Measurements from ENCODE around the gene DOCK3.

DOCK3 gene

GRCh38 chr3:51099794-51100535 is 425.2 kb downstream of the DOCK3 start:
- DNase-seq = no peak
- Histone ChIP-seq H3K36me3 (replicated peaks; ENCODE audit: insufficient read depth, low read length) (no peaks in the 10 kb centered on the region), H2AFZ (ENCODE audit: low read length) (no peak overlapping the region), H3F3A (ENCODE audit: insufficient read depth, low read length) (no peaks in the 10 kb centered on the region), H3K27ac (ENCODE audit: low read length) (no peak overlapping the region), H4K20me1 (ENCODE audit: insufficient read depth, low read length) (no peaks in the 10 kb centered on the region), H3K4me2 (ENCODE audit: low read depth, low read length) (no peak overlapping the region), H3K9me2 (replicated peaks; ENCODE audit: insufficient read depth, low read length) (no peaks in the 10 kb centered on the region), H3K79me2 (ENCODE audit: low read length) (no peaks in the 10 kb centered on the region), H3K9me3 (replicated peaks; ENCODE audit: insufficient read depth, low read length) (no peaks in the 10 kb centered on the region), H3K4me3 (ENCODE audit: low read length) (no peak overlapping the region), H3K9ac (ENCODE audit: low read length) (no peak overlapping the region), H3K4me1 (ENCODE audit: low read length) (no peaks in the 10 kb centered on the region), H3K27me3 (replicated peaks; ENCODE audit: insufficient read depth, low read length) (no peaks in the 10 kb centered on the region)
- no peak for TF ChIP-seq EZH2phosphoT487 (IDR thresholded peaks at IDR 0.05; ENCODE audit: low read length)
- TF ChIP-seq, protein P1, sequence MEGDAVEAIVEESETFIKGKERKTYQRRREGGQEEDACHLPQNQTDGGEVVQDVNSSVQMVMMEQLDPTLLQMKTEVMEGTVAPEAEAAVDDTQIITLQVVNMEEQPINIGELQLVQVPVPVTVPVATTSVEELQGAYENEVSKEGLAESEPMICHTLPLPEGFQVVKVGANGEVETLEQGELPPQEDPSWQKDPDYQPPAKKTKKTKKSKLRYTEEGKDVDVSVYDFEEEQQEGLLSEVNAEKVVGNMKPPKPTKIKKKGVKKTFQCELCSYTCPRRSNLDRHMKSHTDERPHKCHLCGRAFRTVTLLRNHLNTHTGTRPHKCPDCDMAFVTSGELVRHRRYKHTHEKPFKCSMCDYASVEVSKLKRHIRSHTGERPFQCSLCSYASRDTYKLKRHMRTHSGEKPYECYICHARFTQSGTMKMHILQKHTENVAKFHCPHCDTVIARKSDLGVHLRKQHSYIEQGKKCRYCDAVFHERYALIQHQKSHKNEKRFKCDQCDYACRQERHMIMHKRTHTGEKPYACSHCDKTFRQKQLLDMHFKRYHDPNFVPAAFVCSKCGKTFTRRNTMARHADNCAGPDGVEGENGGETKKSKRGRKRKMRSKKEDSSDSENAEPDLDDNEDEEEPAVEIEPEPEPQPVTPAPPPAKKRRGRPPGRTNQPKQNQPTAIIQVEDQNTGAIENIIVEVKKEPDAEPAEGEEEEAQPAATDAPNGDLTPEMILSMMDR (IDR thresholded peaks at IDR 0.05; ENCODE audit: low read length) = peak; percentile 66

DNA sequence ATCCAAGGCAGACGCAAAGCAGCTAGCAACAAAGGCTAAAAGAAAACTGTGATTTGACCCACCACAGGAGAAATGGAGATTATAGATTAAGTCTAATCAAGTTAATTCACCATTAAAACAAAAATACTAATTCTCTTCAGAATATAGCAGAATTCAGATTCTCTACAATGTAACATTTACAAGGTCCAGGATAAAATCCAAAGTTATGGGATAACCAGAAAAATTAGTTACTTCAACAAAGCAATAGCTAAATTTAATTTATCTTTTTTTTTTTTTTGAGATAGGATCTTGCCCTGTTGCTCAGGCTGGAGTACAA is 425.8 kb downstream of the DOCK3 start:
- H3K4me2 ChIP-seq (ENCODE audit: low read depth, low read length) = no peak overlapping the region
- no peak for TF ChIP-seq EZH2phosphoT487 (IDR thresholded peaks at IDR 0.05; ENCODE audit: low read length)
- TF ChIP-seq EZH2 (optimal IDR thresholded peaks at IDR 0.05; ENCODE audit: low read depth, low read length) = no peak
- TF ChIP-seq, protein P1 (IDR thresholded peaks at IDR 0.05; ENCODE audit: low read length) = no peak
- H3K4me3 ChIP-seq (ENCODE audit: low read length) = no peak overlapping the region
- no peaks in the 10 kb centered on the region for H3F3A ChIP-seq (ENCODE audit: insufficient read depth, low read length)
- H3K36me3 ChIP-seq (replicated peaks; ENCODE audit: insufficient read depth, low read length) = no peaks in the 10 kb centered on the region
- H2AFZ ChIP-seq (ENCODE audit: low read length) = no peak overlapping the region
- no peaks in the 10 kb centered on the region for H3K27me3 ChIP-seq (replicated peaks; ENCODE audit: insufficient read depth, low read length)
- H3K9me3 ChIP-seq (replicated peaks; ENCODE audit: insufficient read depth, low read length) = no peaks in the 10 kb centered on the region
- no peak overlapping the region for H3K9ac ChIP-seq (ENCODE audit: low read length)
- DNase-seq = no peak
- H4K20me1 ChIP-seq (ENCODE audit: insufficient read depth, low read length) = no peaks in the 10 kb centered on the region
- H3K79me2 ChIP-seq (ENCODE audit: low read length) = no peaks in the 10 kb centered on the region
- H3K9me2 ChIP-seq (replicated peaks; ENCODE audit: insufficient read depth, low read length) = no peaks in the 10 kb centered on the region
- H3K27ac ChIP-seq (ENCODE audit: low read length) = no peak overlapping the region
- no peaks in the 10 kb centered on the region for H3K4me1 ChIP-seq (ENCODE audit: low read length)

DNA sequence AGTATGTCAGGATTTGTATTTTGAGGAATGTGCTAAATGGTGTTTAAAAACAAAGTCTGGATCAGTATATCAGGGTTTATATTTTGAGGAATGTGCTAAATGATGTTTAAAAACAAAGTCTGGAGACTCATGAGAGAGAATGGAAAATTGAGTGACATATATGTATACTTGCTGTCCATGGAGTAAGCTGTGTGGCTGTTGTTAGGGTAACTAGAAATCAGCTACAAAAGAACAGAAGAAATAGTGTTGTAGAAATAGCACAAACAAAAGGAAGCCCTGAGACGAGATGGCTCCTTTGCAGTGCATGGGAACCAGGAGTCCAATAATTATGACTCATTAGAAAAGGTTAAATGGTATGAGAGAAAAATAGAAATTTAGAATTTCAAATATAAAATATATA is 427.7 kb downstream of the DOCK3 start:
- no peak for DNase-seq

More for the DNA sequence above, 427.7 kb downstream of the DOCK3 start:
- H3K9me3 ChIP-seq (replicated peaks; ENCODE audit: insufficient read depth, low read length) = no peaks in the 10 kb centered on the region
- H3K9ac ChIP-seq (ENCODE audit: low read length) = no peak overlapping the region
- no peaks in the 10 kb centered on the region for H3F3A ChIP-seq (ENCODE audit: insufficient read depth, low read length)
- H3K9me2 ChIP-seq (replicated peaks; ENCODE audit: insufficient read depth, low read length) = no peaks in the 10 kb centered on the region
- no peak overlapping the region for H3K27ac ChIP-seq (ENCODE audit: low read length)
- no peaks in the 10 kb centered on the region for H3K4me1 ChIP-seq (ENCODE audit: low read length)
- H3K4me3 ChIP-seq (ENCODE audit: low read length) = no peak overlapping the region
- H3K36me3 ChIP-seq (replicated peaks; ENCODE audit: insufficient read depth, low read length) = no peaks in the 10 kb centered on the region
- TF ChIP-seq, protein P1 (IDR thresholded peaks at IDR 0.05; ENCODE audit: low read length) = no peak
- TF ChIP-seq EZH2 (optimal IDR thresholded peaks at IDR 0.05; ENCODE audit: low read depth, low read length) (no peak), EZH2phosphoT487 (IDR thresholded peaks at IDR 0.05; ENCODE audit: low read length) (no peak)
- H2AFZ ChIP-seq (ENCODE audit: low read length) = no peak overlapping the region
- no peaks in the 10 kb centered on the region for H4K20me1 ChIP-seq (ENCODE audit: insufficient read depth, low read length)
- H3K27me3 ChIP-seq (replicated peaks; ENCODE audit: insufficient read depth, low read length) = no peaks in the 10 kb centered on the region
- no peak overlapping the region for H3K4me2 ChIP-seq (ENCODE audit: low read depth, low read length)
- H3K79me2 ChIP-seq (ENCODE audit: low read length) = no peaks in the 10 kb centered on the region
